Measurements from ENCODE around the gene SLC23A1.

DNA sequence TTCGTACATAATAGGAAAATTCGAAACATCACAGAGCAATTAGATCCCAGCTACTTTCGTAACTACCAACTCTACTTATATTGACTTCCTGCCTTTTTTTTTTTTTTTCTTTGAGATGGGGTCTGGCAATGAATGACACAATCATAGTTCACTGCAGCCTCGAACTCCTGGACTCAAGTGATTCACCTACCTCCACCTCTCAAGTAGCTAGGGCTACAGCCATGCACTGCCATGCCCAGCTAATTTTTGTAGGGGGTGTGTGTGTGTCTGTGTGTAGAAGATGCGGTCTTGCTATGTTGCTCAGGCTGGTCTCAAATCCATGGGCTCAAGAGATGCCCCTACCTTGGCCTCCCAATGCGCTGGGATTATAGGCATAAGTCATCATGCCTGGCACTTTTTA is 47.3 kb downstream of the SLC23A1 start:
- TF ChIP-seq EZH2 (IDR thresholded peaks at IDR 0.05; ENCODE audit: borderline replicate concordance, low read length): no peak
- TF ChIP-seq, protein P1, sequence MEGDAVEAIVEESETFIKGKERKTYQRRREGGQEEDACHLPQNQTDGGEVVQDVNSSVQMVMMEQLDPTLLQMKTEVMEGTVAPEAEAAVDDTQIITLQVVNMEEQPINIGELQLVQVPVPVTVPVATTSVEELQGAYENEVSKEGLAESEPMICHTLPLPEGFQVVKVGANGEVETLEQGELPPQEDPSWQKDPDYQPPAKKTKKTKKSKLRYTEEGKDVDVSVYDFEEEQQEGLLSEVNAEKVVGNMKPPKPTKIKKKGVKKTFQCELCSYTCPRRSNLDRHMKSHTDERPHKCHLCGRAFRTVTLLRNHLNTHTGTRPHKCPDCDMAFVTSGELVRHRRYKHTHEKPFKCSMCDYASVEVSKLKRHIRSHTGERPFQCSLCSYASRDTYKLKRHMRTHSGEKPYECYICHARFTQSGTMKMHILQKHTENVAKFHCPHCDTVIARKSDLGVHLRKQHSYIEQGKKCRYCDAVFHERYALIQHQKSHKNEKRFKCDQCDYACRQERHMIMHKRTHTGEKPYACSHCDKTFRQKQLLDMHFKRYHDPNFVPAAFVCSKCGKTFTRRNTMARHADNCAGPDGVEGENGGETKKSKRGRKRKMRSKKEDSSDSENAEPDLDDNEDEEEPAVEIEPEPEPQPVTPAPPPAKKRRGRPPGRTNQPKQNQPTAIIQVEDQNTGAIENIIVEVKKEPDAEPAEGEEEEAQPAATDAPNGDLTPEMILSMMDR (IDR thresholded peaks at IDR 0.05; ENCODE audit: low read length): no peak
